GM18868 (cell line): Measurements from ENCODE around the gene CAMK1D.
A peak's percentile ranks its signal among the peaks of the same experiment; 100 is the strongest.
"Not testable (repeated sequence)": the region's sequence is repeated elsewhere in the genome, so short reads cannot be mapped to it uniquely, and the experiment has no call there.

Experiments
- ATAC-seq: cut with Tn5 transposase; IDR thresholded peaks from one replicate; pipeline ENCODE4 v1.9.1; 2021; ENCODE audit warnings: mild to moderate bottlenecking, moderate library complexity; ENCODE audit not compliant: unreplicated experiment

CAMK1D gene

GRCh38 chr10:12348870-12349628 is at the start of gene CAMK1D:
Gene CAMK1D, plus strand, starts transcription at chr10:12349547.
- peak; percentile 42 for ATAC-seq

- not testable (repeated sequence) for ATAC-seq
These were observed 48.3 kb upstream of the CAMK1D start for GRCh38 chr10:12301036-12301435.

- no peak for ATAC-seq
These were observed 41.3 kb upstream of the CAMK1D start for GRCh38 chr10:12308057-12308456.

- ATAC-seq = no peak
These were observed 40.5 kb upstream of the CAMK1D start for GRCh38 chr10:12308736-12309375.

GRCh38 chr10:12309783-12310182 is 39.6 kb upstream of the CAMK1D start:
- not testable (repeated sequence) for ATAC-seq

GRCh38 chr10:12314836-12315235 is 34.5 kb upstream of the CAMK1D start:
- no peak for ATAC-seq

GRCh38 chr10:12319076-12319475 is 30.3 kb upstream of the CAMK1D start:
- no peak for ATAC-seq

- ATAC-seq = no peak
These were observed 28.5 kb upstream of the CAMK1D start for GRCh38 chr10:12320892-12321291.

GRCh38 chr10:12321641-12322040 is 27.7 kb upstream of the CAMK1D start:
- no peak for ATAC-seq

GRCh38 chr10:12322583-12323131 is 26.7 kb upstream of the CAMK1D start:
- ATAC-seq = no peak

GRCh38 chr10:12324530-12324929 is 24.8 kb upstream of the CAMK1D start:
- no peak for ATAC-seq

- no peak for ATAC-seq
These were observed 22.3 kb upstream of the CAMK1D start for GRCh38 chr10:12327074-12327473.

- ATAC-seq = no peak
These were observed 21.9 kb upstream of the CAMK1D start for GRCh38 chr10:12327476-12327875.

- ATAC-seq = not testable (repeated sequence)
These were observed 21.0 kb upstream of the CAMK1D start for GRCh38 chr10:12328312-12328711.

- ATAC-seq = no peak
These were observed 16.6 kb upstream of the CAMK1D start for GRCh38 chr10:12332572-12333379.

- peak; percentile 86 for ATAC-seq
These were observed 15.8 kb upstream of the CAMK1D start for GRCh38 chr10:12333380-12334185.

- ATAC-seq = no peak
These were observed 15.2 kb upstream of the CAMK1D start for GRCh38 chr10:12334186-12334530.

- ATAC-seq = not testable (repeated sequence)
These were observed 14.2 kb upstream of the CAMK1D start for GRCh38 chr10:12335169-12335568.

GRCh38 chr10:12337453-12338372 is 11.6 kb upstream of the CAMK1D start:
- ATAC-seq = no peak

- ATAC-seq = no peak
These were observed 10.4 kb upstream of the CAMK1D start for GRCh38 chr10:12338981-12339380.
